HepG2 (cell line): ENCODE data around the gene AHCY.

Experiments used
- JUND ChIP-seq: sonication (generic); formaldehyde crosslinking; IDR thresholded peaks from 2 replicates; pipeline ENCODE4 v1.8.0; 2022; ENCODE audit warnings: mild to moderate bottlenecking, missing genetic modification reagents
- TAF1 ChIP-seq: sonication (generic); formaldehyde crosslinking; IDR thresholded peaks from 2 replicates; pipeline ENCODE4 v1.4.0; 2020; ENCODE audit warnings: missing genetic modification reagents
- ZFP36 ChIP-seq: fragments of 150-350 bp; IDR thresholded peaks from 2 replicates; pipeline ENCODE4 v1.6.1; 2018; ENCODE audit warnings: borderline replicate concordance, low read length, low read depth; ENCODE audit not compliant: partially characterized antibody

DNA sequence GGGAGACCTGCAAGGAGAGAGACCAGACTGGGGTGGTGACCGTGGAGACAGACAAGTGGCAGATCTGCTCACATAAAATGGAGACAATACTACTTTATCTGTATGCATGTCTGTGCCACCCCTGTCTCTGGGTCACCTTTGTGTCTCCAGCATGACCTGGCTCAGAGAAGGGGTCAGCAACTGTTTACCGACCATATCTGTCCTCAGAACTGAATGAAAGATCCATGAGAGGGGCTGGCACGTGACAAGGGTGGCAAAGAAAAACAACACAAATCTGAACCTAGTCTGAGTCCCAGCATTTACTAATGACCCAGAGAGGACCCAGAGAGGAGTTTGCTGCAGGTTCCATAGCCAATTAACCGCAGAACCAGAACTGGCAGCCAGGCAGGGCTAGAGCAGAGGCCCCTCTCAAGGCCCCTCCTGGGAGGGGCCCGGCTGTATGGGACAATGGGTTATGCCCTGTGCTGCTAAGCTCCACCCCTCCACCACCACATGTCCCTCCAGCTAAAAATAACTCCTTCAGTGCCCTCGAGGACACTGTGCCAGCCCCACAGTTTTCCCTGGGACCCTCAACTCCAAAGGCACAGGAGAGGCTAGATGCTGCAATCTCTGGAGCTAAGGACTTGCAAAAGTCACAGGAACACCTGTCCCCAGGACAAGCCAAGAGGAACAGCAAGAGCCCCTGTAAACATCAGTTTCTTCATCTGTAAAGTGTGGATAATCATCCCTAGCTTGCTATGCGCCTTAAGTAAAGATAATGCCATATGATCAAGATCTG, 2.2 kb downstream of the AHCY start:
- TF ChIP-seq JUND (no peak), TAF1 (no peak), ZFP36 (no peak)
